Right lobe of liver (tissue), 6 donors: ENCODE results near the gene NREP. TPM values are rescaled to one million over a fixed set of nuclear protein-coding genes. Genes with fewer than 3 reads are reported as not detected.

ENCODE experiments used
- ATAC-seq, 4 donors: fragments of 200-7000 bp; cut with Tn5 transposase; one replicate each; pipeline ENCODE4 v1.9.1; 2020; ENCODE audit warnings: mild to moderate bottlenecking in 4 of 4, moderate library complexity in 4 of 4
- DNase-seq, 3 donors: peaks; one replicate each; pipeline ENCODE4 v3.0.0-alpha.2; 2020
- H3K27ac ChIP-seq, 3 donors: fragments of 200-600 bp; one replicate each; pipeline ENCODE4 v1.8.0; 2022
- H3K27me3 ChIP-seq, 2 donors: fragments of 200-600 bp; one replicate each; pipeline ENCODE4 v1.8.0; 2022
- H3K36me3 ChIP-seq, 4 donors: fragments of 200-600 bp; sonication (generic) in 1 of 4; one replicate each; pipeline versions ENCODE4 v1.5.1 to v1.8.0; 2017 to 2022; ENCODE audit warnings: control low read depth in 1 of 4
- H3K4me1 ChIP-seq, 4 donors: fragments of 200-600 bp; sonication (generic) in 1 of 4; one replicate each; pipeline versions ENCODE4 v1.5.1 to v1.8.0; 2017 to 2022; ENCODE audit warnings: control low read depth in 1 of 4
- H3K4me3 ChIP-seq, 3 donors: fragments of 200-600 bp; one replicate each; pipeline ENCODE4 v1.8.0; 2022
- H3K9me3 ChIP-seq, 4 donors: fragments of 200-600 bp; sonication (generic) in 1 of 4; one replicate each; pipeline versions ENCODE4 v1.5.1 to v1.8.0; 2017 to 2022; ENCODE audit warnings: control low read depth in 1 of 4
- CTCF ChIP-seq, 4 donors: fragments of 200-600 bp in 3 of 4; fragments of 450-650 bp in 1 of 4; IDR thresholded peaks; one replicate each; pipeline versions ENCODE4 v1.5.1 to v1.8.0; 2016 to 2022; ENCODE audit warnings: antibody characterized with exemption in 4 of 4, mild to moderate bottlenecking in 2 of 4
- POLR2A ChIP-seq: fragments of 450-650 bp; IDR thresholded peaks from one replicate; pipeline ENCODE4 v1.6.1; 2017; ENCODE audit warnings: antibody characterized with exemption, mild to moderate bottlenecking
- WGBS: methylation state at CpG from one replicate; pipeline ENCODE4 v1.1.6; 2018; ENCODE audit warnings: low coverage, low lambda C conversion rate; ENCODE audit not compliant: insufficient coverage; ENCODE audit errors: missing lambda C conversion rate; 5-methylcytosine and 5-hydroxymethylcytosine counted together
- intact Hi-C, 2 donors: fragments of 100-400 bp; cut with DNase I; formaldehyde crosslinking; loops; one replicate each; pipeline versions ENCODE4 v1.11.2 to v1.14.1; 2022
- total RNA-seq, 6 experiments: library from RNA; depleted of rRNA in 2 of 6; stranded (reverse); fragments of >200 nt in 2 of 6; fragmentation: NEBNext Ultra II Directional in 3 of 6; extraction: Animal tissue kit (Norgen Biotek cat#: 25700) in 3 of 6; gene quantifications; one replicate each; pipeline versions ENCODE4 v1.1.0 to v1.2.4, GENCODE V29; 2016 to 2023
- donor health status: DM: no; HTN: yes; CAD: no.
- donor health status: DM: no; HTN: no; CAD: no.
- donor health status: DM: no; HTN: no; CAD: no.
- donor health status: DM: no; HTN: yes; CAD: no.
- donor health status: DM: no; HTN: yes; CAD: no.

The NREP gene
- total RNA-seq, 6 experiments from 2014 or later = 2.2 to 24.6 (median 7.7) TPM

GRCh38 chr5:111699324-111699723, 57.7 kb downstream of the NREP start:
- Histone ChIP-seq H3K27ac (no peak overlapping the region), H3K4me3 (no peak overlapping the region), H3K36me3 (no peaks in the 10 kb centered on the region), H3K27me3 (no peaks in the 10 kb centered on the region), H3K9me3 (no peaks in the 10 kb centered on the region), H3K4me1 (peaks cover 0 to 19% (median 4%) of the 10 kb centered on the region in 4 donors)
- 55% methylated on average over 1 of the region's 1 CpG for WGBS
- ATAC-seq (no peak), DNase-seq (no peak)
- intact Hi-C loops = no loop called here
- TF ChIP-seq CTCF (IDR thresholded peaks at IDR 0.05) (no peak), POLR2A (no peak)

DNA sequence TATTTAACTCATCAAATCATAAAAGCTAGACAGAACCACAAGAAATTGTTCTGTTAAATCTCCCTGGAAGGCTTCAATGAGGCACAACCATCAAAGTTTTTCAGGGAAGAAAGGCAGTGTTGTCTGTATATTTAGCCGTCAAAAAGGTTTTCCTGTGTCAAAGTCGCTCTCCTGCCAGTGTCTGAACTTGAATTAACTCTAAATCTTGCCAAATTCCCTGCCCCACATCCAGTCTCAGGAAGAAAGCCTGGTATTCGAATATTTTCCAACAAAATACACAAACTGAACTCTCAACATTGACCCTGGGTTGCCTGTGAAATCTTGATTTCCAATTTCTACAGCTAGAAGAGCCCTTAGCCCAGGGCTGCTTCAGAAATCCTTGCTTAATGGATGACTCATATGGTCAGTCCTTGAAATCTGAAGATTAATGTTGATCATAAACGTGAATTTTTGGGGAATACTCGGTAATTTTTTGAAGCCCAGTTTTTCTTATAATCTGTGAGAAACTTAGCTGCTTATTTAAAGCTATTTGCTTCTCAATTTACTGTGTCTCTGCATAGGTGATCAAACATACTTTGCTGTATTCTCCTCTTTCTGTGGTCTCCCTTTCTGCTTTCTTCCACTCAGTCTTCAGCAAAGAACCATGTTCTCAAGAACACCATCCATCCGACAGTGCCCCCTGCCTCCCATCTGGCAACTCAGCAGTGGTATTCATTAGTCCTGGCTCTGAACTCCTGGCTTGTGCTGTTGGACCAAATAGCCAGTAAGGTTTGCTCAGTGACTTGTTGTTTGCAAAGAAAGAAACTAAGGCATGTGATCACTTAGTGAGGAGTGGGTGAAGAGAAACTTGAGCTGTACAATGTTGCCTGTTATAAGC, 58.9 kb downstream of the NREP start:
- ATAC-seq (peak in 3 of 4 donors; percentile 8 to 67 (median 37)), DNase-seq (no peak)
- no peak for TF ChIP-seq POLR2A
- TF ChIP-seq CTCF (IDR thresholded peaks at IDR 0.05) = peak in 1 of 4 donors; percentile 7
- no peaks in the 10 kb centered on the region for H3K27me3 ChIP-seq
- H3K4me3 ChIP-seq = no peak overlapping the region
- H3K4me1 ChIP-seq = peaks cover 0 to 19% (median 4%) of the 10 kb centered on the region in 4 donors
- H3K27ac ChIP-seq = no peak overlapping the region
- intact Hi-C loops = no loop called here
- no peaks in the 10 kb centered on the region for H3K36me3 ChIP-seq
- 39% methylated on average over 6 of the region's 6 CpGs for WGBS
- H3K9me3 ChIP-seq = no peaks in the 10 kb centered on the region

GRCh38 chr5:111697215-111697614, 59.8 kb downstream of the NREP start:
- Histone ChIP-seq H3K4me3 (no peak overlapping the region), H3K9me3 (no peaks in the 10 kb centered on the region), H3K4me1 (peaks cover 0 to 19% (median 4%) of the 10 kb centered on the region in 4 donors), H3K27ac (no peak overlapping the region), H3K36me3 (no peaks in the 10 kb centered on the region), H3K27me3 (no peaks in the 10 kb centered on the region)
- ATAC-seq (no peak), DNase-seq (no peak)
- 32% methylated on average over 2 of the region's 6 CpGs for WGBS
- intact Hi-C loops = no loop called here
- TF ChIP-seq POLR2A (no peak), CTCF (IDR thresholded peaks at IDR 0.05) (no peak)

DNA sequence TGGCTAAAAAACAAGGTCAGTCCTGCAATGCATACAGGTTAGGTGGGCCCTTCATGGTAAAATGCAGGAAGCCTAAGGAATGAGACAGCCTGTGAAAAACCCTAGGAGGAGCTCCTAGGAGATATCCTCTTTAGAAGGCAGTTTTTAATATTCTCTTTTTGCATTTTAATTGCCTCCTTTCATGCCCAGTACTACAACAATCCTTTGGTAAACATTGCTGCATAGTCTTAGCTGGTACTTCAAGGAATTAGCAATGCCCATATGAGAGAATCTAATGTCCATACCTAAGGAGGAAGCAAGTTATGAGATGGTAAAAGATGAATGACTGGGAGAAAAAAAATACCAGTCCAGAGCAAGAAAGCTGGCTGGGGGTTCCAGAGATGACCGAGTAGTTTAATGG, 61.0 kb downstream of the NREP start:
- no peak for DNase-seq
- TF ChIP-seq CTCF (IDR thresholded peaks at IDR 0.05) (no peak), POLR2A (no peak)
- Histone ChIP-seq H3K9me3 (no peaks in the 10 kb centered on the region), H3K36me3 (no peaks in the 10 kb centered on the region), H3K27me3 (no peaks in the 10 kb centered on the region), H3K27ac (no peak overlapping the region), H3K4me3 (no peak overlapping the region), H3K4me1 (peaks cover 0 to 19% (median 4%) of the 10 kb centered on the region in 4 donors)
- WGBS = 100% methylated on average over 1 of the region's 1 CpG
- ATAC-seq = no peak
- intact Hi-C loops = no loop called here
